SU-DHL-6 (cell line): ENCODE results near the gene DMRTB1.

Source experiments
- CTCF ChIP-seq: fragments of 200-600 bp; sonication (generic); IDR thresholded peaks from one replicate; pipeline ENCODE4 v1.5.1; 2017; ENCODE audit warnings: antibody characterized with exemption, mild to moderate bottlenecking, low read length, moderate library complexity; ENCODE audit not compliant: insufficient read depth, poor library complexity, severe bottlenecking
- EZH2phosphoT487 ChIP-seq: fragments of 200-600 bp; sonication (generic), shearing (Covaris generic); conservative IDR thresholded peaks from 2 replicates; pipeline ENCODE4 v1.6.1; 2018; ENCODE audit warnings: mild to moderate bottlenecking, antibody characterized with exemption, low read length, moderate library complexity, mixed read lengths

GRCh38 chr1:53435151-53435550, 24.0 kb upstream of the DMRTB1 start:
- no peak for TF ChIP-seq CTCF
- TF ChIP-seq EZH2phosphoT487: no peak
